Cardiac fibroblast (primary cell): ENCODE results near the gene LRP2.

Experiments
- DNase-seq, 2 donors: peaks; one replicate each; pipeline versions ENCODE4 v3.0.0 to v3.0.0-alpha.2; 2010; ENCODE audit warnings: low read depth in 2 of 2
- H3K4me3 ChIP-seq, 2 donors: replicated peaks in 1 of 2; 1 replicate in 1 of 2; 2 replicates in 1 of 2; pipeline ENCODE4 v1.5.1; 2011; ENCODE audit warnings: low read depth in 2 of 2, low read length in 2 of 2, mild to moderate bottlenecking in 2 of 2, moderate library complexity in 1 of 2
- TF ChIP-seq, protein P1 (sequence below): IDR thresholded peaks from one replicate; pipeline ENCODE4 v1.5.1; 2011; ENCODE audit warnings: low read depth, mild to moderate bottlenecking, low read length, inconsistent platforms

The LRP2 gene

DNA sequence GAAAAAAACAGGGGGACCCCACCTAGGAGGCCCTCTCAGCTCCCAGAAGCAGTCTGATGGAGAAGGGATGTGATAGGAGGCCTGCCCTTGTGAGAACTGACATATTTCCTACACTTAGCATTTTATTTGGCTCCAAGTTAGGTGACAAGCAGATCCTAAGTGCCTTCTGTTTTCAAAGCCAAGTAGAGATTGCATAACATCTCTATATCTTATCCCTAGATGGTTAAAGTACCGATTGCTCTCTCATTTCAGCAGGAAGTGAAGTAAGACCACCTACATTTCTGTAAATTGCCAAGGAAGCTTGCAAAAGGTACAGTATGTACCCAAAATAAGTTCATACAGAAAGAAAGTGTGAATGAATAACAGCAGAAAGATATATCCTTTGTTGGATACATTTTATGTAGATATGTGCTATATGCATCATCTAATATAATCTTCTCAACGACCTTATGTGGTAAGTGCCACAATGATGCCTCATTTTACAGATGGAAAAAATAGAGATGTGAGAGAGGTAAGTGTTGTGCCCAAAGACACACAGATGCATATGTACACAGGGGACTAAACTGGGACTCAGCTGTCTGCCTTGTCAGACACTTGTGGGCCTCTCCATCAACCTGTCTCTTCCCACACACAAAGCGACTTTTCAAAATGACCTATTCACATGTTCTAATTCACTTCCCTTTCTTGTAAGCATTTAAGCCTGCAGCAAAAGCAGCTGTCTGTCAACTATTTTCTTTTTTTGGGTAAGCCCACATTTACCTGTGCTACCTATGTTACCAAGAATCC, 254.0 kb downstream of the LRP2 start:
- TF ChIP-seq, protein P1, sequence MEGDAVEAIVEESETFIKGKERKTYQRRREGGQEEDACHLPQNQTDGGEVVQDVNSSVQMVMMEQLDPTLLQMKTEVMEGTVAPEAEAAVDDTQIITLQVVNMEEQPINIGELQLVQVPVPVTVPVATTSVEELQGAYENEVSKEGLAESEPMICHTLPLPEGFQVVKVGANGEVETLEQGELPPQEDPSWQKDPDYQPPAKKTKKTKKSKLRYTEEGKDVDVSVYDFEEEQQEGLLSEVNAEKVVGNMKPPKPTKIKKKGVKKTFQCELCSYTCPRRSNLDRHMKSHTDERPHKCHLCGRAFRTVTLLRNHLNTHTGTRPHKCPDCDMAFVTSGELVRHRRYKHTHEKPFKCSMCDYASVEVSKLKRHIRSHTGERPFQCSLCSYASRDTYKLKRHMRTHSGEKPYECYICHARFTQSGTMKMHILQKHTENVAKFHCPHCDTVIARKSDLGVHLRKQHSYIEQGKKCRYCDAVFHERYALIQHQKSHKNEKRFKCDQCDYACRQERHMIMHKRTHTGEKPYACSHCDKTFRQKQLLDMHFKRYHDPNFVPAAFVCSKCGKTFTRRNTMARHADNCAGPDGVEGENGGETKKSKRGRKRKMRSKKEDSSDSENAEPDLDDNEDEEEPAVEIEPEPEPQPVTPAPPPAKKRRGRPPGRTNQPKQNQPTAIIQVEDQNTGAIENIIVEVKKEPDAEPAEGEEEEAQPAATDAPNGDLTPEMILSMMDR = no peak
- no peak overlapping the region for H3K4me3 ChIP-seq
- peak; percentile 20 to 57 for DNase-seq

- DNase-seq = no peak
- TF ChIP-seq, protein P1 = no peak
- no peak overlapping the region for H3K4me3 ChIP-seq
These were observed 254.7 kb downstream of the LRP2 start for GRCh38 chr2:169107645-169108044.

GRCh38 chr2:169106563-169107545, 255.5 kb downstream of the LRP2 start:
- DNase-seq = no peak
- TF ChIP-seq, protein P1 = no peak
- no peak overlapping the region for H3K4me3 ChIP-seq

DNA sequence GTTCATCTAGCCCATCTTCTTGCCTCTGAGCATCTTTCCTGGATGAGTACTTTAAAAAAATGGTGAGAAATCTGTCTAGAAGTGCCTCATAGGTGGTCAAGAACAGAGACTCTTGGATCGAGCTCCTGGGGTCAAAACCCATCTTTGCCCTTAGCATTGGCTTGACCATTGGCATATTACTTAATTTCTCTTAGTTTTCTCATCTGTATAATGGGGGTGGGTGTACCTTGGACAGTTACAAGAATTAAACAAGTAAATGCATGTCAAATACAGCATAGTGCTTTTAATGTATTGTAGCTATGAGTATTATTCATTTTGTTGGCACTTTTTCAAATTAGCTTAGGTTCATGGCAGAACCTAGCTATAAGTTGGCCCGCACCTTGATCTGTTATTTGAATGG, 256.2 kb downstream of the LRP2 start:
- DNase-seq = no peak
- TF ChIP-seq, protein P1 = no peak
- H3K4me3 ChIP-seq = no peak overlapping the region

DNA sequence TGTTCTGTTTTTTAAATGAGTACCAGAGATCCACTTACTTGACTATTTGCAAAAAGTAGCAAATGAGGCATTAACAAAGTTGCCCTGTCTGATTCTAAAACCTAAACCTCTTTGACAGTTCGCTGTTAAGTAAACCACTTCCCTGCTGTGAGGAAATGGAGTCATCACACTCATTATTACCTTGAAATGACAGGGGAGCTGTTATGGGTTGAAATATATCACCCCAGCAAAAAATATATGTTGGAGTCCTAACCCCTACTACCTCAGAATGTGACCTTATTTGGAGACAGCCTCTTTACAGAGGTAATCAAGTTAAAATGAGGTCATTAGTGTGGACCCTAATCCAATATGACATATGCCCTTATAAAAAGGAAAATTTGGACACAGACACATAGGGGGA, 256.9 kb downstream of the LRP2 start:
- no peak overlapping the region for H3K4me3 ChIP-seq
- no peak for DNase-seq
- TF ChIP-seq, protein P1 = no peak

DNA sequence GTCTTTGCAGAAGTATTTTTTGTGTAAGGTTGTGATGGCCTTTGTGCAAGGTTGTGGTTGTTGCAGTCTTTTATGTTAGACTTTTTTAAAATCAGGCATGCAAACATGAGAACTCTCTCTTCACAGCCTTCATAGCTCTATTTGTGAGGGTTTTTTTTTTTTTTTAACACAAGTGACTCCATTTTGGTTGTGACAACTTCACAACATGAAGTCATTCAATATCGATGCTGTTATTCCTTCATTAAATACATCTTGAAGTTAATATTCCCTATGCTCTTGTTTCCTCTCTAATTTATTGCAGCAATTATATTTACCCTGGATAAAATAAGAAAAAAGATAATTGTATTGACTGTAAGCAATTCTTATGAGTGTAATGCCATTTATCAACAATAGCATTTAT, 257.5 kb downstream of the LRP2 start:
- TF ChIP-seq, protein P1 = no peak
- DNase-seq = no peak
- H3K4me3 ChIP-seq = no peak overlapping the region
